Stomach (tissue), 9 donors: Measurements from ENCODE around the gene MIPOL1. TPM values are rescaled to one million over a fixed set of nuclear protein-coding genes. Genes with fewer than 3 reads are reported as not detected.
"Not testable (repeated sequence)": the region's sequence is repeated elsewhere in the genome, so short reads cannot be mapped to it uniquely, and the experiment has no call there.

Source experiments
- DNase-seq, 2 donors: peaks; one replicate each; pipeline versions ENCODE4 v3.0.0 to v3.0.0-alpha.2; 2013 to 2019
- H3K27ac ChIP-seq, 5 donors: fragments of 200-600 bp in 4 of 5; sonication (generic) in 4 of 5; one replicate each; pipeline ENCODE4 v1.5.1; 2013 to 2019; ENCODE audit warnings: mild to moderate bottlenecking in 1 of 5, moderate library complexity in 1 of 5
- H3K27me3 ChIP-seq, 3 donors: fragments of 200-600 bp; sonication (generic); one replicate each; pipeline ENCODE4 v1.5.1; 2017 to 2019; ENCODE audit warnings: mixed run types in 1 of 3
- H3K36me3 ChIP-seq, 4 donors: fragments of 200-600 bp; sonication (generic); 1 replicate in 3 of 4; 2 replicates in 1 of 4; pipeline ENCODE4 v1.5.1; 2016 to 2019
- H3K4me1 ChIP-seq, 4 donors: fragments of 200-600 bp; sonication (generic); one replicate each; pipeline ENCODE4 v1.5.1; 2016 to 2019
- H3K4me3 ChIP-seq, 4 donors: fragments of 200-600 bp; sonication (generic) in 3 of 4; one replicate each; pipeline ENCODE4 v1.5.1; 2016 to 2019; ENCODE audit warnings: mild to moderate bottlenecking in 1 of 4
- H3K9me3 ChIP-seq, 4 donors: fragments of 200-600 bp; sonication (generic); one replicate each; pipeline ENCODE4 v1.5.1; 2016 to 2019
- EP300 ChIP-seq: sonication (generic); formaldehyde crosslinking; IDR thresholded peaks from one replicate; pipeline ENCODE4 v1.6.1; 2017; ENCODE audit warnings: antibody characterized with exemption
- POLR2A ChIP-seq, 4 donors: fragments of 450-650 bp; IDR thresholded peaks; one replicate each; pipeline ENCODE4 v1.6.1; 2016; ENCODE audit warnings: antibody characterized with exemption in 4 of 4, control low read depth in 2 of 4, mild to moderate bottlenecking in 1 of 4, moderate library complexity in 1 of 4
- POLR2AphosphoS5 ChIP-seq, 3 donors: sonication (generic); formaldehyde crosslinking; IDR thresholded peaks; one replicate each; pipeline ENCODE4 v1.6.1; 2016; ENCODE audit warnings: antibody characterized with exemption in 3 of 3
- WGBS, 5 donors: extraction: QIAGEN DNeasy Blood & Tissue Kit in 3 of 5; methylation state at CpG; one replicate each; pipeline versions ENCODE4 v1.1.5 to v1.1.7; 2013 to 2018; 5-methylcytosine and 5-hydroxymethylcytosine counted together
- intact Hi-C: fragments of 100-400 bp; cut with DNase I; formaldehyde crosslinking; loops from one replicate; pipeline ENCODE4 v1.15.1; 2023; ENCODE audit warnings: low total_unique reads
- polyA plus RNA-seq, 3 donors: library from polyadenylated mRNA; stranded (reverse); fragments of 200-250 nt; gene quantifications; one replicate each; pipeline ENCODE4 v1.2.3, GENCODE V29; 2013
- total RNA-seq, 5 donors: library from RNA; depleted of rRNA; stranded (reverse); fragments of >200 nt; gene quantifications; one replicate each; pipeline versions ENCODE4 v1.1.0 to v1.2.3, GENCODE V29; 2014 to 2016
- TF ChIP-seq, protein P1 (sequence below), 7 experiments: fragments of 450-650 bp in 4 of 7; fragments of 200-600 bp in 3 of 7; sonication (generic) in 3 of 7; IDR thresholded peaks; one replicate each; pipeline ENCODE4 v1.5.1; 2016 to 2019; ENCODE audit warnings: antibody characterized with exemption in 7 of 7, control low read depth in 2 of 7, mild to moderate bottlenecking in 1 of 7
- donor health status: healthy with polysubstance abuse.
- donor health status: Bipolar disorder and iron deficiency.
- donor health status: healthy.

MIPOL1 gene
- total and polyA plus RNA-seq, 8 donors, result 2.2 to 133 (median 15.8) TPM

DNA sequence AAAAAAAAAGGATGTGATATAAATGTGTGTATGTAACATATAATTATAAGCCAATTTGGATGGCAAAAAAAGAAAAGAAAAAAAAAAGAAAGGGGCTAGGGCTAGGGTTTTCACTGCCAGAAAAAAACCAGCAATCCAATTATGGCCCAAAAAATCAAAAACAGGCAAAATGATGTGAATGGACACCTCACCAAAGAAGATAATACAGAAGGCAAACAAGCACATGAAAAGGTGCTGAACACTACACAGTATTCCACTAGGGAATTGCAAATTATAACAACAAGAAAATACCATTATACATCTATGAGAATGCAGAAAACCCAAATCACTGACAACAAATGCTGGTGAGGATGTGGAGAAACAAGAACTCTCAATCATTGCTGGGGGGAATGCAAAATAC lies 12.1 kb upstream of the MIPOL1 start:
- TF ChIP-seq EP300 (no peak), POLR2AphosphoS5 (IDR thresholded peaks at IDR 0.05) (no peak), POLR2A (IDR thresholded peaks at IDR 0.05) (no peak)
- TF ChIP-seq, protein P1, sequence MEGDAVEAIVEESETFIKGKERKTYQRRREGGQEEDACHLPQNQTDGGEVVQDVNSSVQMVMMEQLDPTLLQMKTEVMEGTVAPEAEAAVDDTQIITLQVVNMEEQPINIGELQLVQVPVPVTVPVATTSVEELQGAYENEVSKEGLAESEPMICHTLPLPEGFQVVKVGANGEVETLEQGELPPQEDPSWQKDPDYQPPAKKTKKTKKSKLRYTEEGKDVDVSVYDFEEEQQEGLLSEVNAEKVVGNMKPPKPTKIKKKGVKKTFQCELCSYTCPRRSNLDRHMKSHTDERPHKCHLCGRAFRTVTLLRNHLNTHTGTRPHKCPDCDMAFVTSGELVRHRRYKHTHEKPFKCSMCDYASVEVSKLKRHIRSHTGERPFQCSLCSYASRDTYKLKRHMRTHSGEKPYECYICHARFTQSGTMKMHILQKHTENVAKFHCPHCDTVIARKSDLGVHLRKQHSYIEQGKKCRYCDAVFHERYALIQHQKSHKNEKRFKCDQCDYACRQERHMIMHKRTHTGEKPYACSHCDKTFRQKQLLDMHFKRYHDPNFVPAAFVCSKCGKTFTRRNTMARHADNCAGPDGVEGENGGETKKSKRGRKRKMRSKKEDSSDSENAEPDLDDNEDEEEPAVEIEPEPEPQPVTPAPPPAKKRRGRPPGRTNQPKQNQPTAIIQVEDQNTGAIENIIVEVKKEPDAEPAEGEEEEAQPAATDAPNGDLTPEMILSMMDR (IDR thresholded peaks at IDR 0.05), result no peak
- intact Hi-C loops, result no loop called here
- Histone ChIP-seq H3K36me3 (no peaks in the 10 kb centered on the region), H3K4me1 (no peaks in the 10 kb centered on the region), H3K27ac (no peak overlapping the region), H3K27me3 (no peaks in the 10 kb centered on the region), H3K4me3 (no peak overlapping the region), H3K9me3 (no peaks in the 10 kb centered on the region)
- DNase-seq, result no peak

GRCh38 chr14:37186865-37187264 lies 10.9 kb upstream of the MIPOL1 start:
- Histone ChIP-seq H3K36me3 (no peaks in the 10 kb centered on the region), H3K4me3 (no peak overlapping the region), H3K9me3 (no peaks in the 10 kb centered on the region), H3K27ac (no peak overlapping the region), H3K4me1 (no peaks in the 10 kb centered on the region), H3K27me3 (no peaks in the 10 kb centered on the region)
- intact Hi-C loops, result no loop called here
- no peak for DNase-seq
- 87 to 93% (median 91%) methylated on average over 1 of the region's 1 CpG for WGBS, 5 donors
- TF ChIP-seq POLR2AphosphoS5 (IDR thresholded peaks at IDR 0.05) (no peak), POLR2A (IDR thresholded peaks at IDR 0.05) (no peak), EP300 (no peak)
- TF ChIP-seq, protein P1 (IDR thresholded peaks at IDR 0.05), result no peak

- no peak for TF ChIP-seq POLR2A (IDR thresholded peaks at IDR 0.05)
- no peak for TF ChIP-seq EP300
- TF ChIP-seq, protein P1 (IDR thresholded peaks at IDR 0.05), result no peak
- no peak for TF ChIP-seq POLR2AphosphoS5 (IDR thresholded peaks at IDR 0.05)
Measured at GRCh38 chr14:37187294-37187693, 10.4 kb upstream of the MIPOL1 start.

GRCh38 chr14:37187840-37188577 lies 9.7 kb upstream of the MIPOL1 start:
- H3K27ac ChIP-seq, H3K4me1 ChIP-seq, intact Hi-C loops, H3K36me3 ChIP-seq, DNase-seq, H3K27me3 ChIP-seq, H3K4me3 ChIP-seq, H3K9me3 ChIP-seq: not testable (repeated sequence)
- 74 to 80% (median 74%) methylated on average over 8 to 9 of the region's 9 CpGs for WGBS, 5 donors

More at GRCh38 chr14:37187294-37187693, 10.4 kb upstream of the MIPOL1 start:
- Histone ChIP-seq H3K9me3 (no peaks in the 10 kb centered on the region), H3K27ac (no peak overlapping the region), H3K4me1 (no peaks in the 10 kb centered on the region), H3K4me3 (no peak overlapping the region), H3K27me3 (no peaks in the 10 kb centered on the region), H3K36me3 (no peaks in the 10 kb centered on the region)
- intact Hi-C loops, result no loop called here
- 76 to 90% (median 81%) methylated on average over 3 of the region's 3 CpGs for WGBS, 5 donors
- DNase-seq, result no peak

GRCh38 chr14:37189733-37190132 lies 8.0 kb upstream of the MIPOL1 start:
- DNase-seq, intact Hi-C loops, H3K27ac ChIP-seq, H3K4me1 ChIP-seq, H3K36me3 ChIP-seq, H3K27me3 ChIP-seq, H3K9me3 ChIP-seq, H3K4me3 ChIP-seq: not testable (repeated sequence)
- 90 to 98% (median 96%) methylated on average over 2 of the region's 2 CpGs for WGBS, 5 donors
